IPS-18c (cell line): ENCODE results near the gene RAB27A.
A peak's percentile ranks its signal among the peaks of the same experiment; 100 is the strongest.
"Not testable (repeated sequence)": the region's sequence is repeated elsewhere in the genome, so short reads cannot be mapped to it uniquely, and the experiment has no call there.

Experiments
- H3K4me3 ChIP-seq: 2 replicates; pipeline ENCODE4 v1.7.0; 2013; ENCODE audit warnings: low read depth, mild to moderate bottlenecking, low read length, moderate library complexity; ENCODE audit not compliant: insufficient read depth
- H3K9me3 ChIP-seq: one replicate; pipeline ENCODE4 v1.6.1; 2013; ENCODE audit warnings: mild to moderate bottlenecking, low read length, moderate library complexity; ENCODE audit not compliant: control insufficient read depth, insufficient read depth

Gene RAB27A

GRCh38 chr15:55289746-55290527, at the start of gene RAB27A:
RAB27A (minus strand) TSS chr15:55289813; CDS start chr15:55234934, 54,879 bp downstream.
- H3K4me3 ChIP-seq = peak within 1 kb of the TSS; percentile 77
- H3K9me3 ChIP-seq = no peaks in the 10 kb centered on the region

- no peak overlapping the region for H3K4me3 ChIP-seq
- H3K9me3 ChIP-seq = no peaks in the 10 kb centered on the region
Measured at GRCh38 chr15:55337160-55337559, 47.5 kb upstream of the RAB27A start.

GRCh38 chr15:55334997-55335396, 45.4 kb upstream of the RAB27A start:
- Histone ChIP-seq H3K4me3 (no peak overlapping the region), H3K9me3 (no peaks in the 10 kb centered on the region)

DNA sequence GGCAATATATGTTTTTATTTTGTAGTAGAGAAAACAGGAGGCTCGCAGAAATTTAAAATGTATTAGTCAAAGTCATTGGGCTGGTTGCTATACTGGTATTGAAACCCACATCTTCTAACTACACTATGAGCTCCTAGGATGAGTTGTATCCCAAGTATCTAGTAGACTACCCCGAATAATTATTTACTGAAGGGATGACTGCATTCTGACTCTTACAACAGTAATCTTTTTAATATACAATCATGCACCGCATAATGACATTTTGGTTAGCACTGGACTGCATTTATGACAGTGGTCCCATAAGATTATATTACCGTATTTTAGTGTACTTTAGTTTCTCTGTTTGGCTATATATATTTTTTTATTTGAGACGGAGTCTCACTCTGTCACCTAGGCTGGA, 44.8 kb upstream of the RAB27A start:
- no peaks in the 10 kb centered on the region for H3K9me3 ChIP-seq
- H3K4me3 ChIP-seq = no peak overlapping the region

- Histone ChIP-seq H3K4me3 (no peak overlapping the region), H3K9me3 (no peaks in the 10 kb centered on the region)
Measured at GRCh38 chr15:55327387-55327786, 37.8 kb upstream of the RAB27A start.

DNA sequence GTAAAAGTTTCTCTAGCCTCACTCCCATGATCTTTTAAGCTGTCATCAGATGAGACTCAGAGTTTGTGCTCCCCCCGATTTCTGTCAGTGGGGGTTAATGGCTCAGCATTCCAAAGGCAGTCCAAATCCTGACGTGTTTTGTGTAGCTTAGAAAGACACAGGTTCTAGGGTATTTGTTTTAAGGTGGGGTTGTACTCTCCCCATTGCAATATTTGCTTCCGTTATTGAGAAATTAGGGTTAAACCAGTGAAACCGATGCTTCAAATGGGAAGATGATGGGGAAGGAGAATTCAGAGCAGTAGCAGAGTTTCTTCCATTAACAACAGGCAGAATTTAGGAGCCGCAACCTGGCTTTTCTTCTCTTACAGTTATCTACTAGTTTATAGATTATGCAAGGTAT, 32.9 kb upstream of the RAB27A start:
- Histone ChIP-seq H3K4me3 (no peak overlapping the region), H3K9me3 (no peaks in the 10 kb centered on the region)

GRCh38 chr15:55320963-55321362, 31.4 kb upstream of the RAB27A start:
- no peaks in the 10 kb centered on the region for H3K9me3 ChIP-seq
- no peak overlapping the region for H3K4me3 ChIP-seq

GRCh38 chr15:55320238-55320550, 30.6 kb upstream of the RAB27A start:
- Histone ChIP-seq H3K9me3 (no peaks in the 10 kb centered on the region), H3K4me3 (no peak overlapping the region)

DNA sequence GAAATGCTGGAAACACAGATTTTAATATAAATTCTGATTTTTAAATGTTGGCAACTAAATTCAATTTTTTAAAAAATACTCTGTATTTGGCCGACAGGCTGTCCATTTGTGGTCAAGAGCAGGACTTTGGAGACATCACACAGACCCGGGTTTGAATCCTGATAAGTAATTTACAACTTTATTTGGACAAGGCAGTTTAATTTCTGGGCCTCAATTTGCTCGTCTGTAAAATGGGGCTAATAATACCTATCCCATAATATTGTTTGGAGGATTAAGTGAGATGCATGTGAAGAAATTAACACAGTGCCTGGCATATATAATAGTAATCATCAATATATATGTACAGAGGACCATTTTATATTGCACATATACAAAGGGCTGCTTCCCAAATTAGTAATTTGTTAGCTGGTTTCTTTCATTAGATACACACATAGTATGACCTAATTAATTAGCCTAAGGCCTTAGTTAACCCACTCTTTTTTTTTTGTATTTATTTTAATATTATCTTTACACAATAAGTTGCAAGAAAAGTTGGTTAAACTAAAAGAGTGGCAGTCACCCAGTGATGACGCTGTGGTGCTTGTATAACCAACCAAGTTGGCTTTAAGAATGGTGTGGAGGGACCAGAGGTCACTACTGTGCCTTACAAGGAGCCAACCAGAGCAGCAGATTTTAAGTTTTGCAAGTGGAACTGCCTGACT, 30.1 kb upstream of the RAB27A start:
- H3K9me3 ChIP-seq = no peaks in the 10 kb centered on the region
- H3K4me3 ChIP-seq = peak overlapping the region; percentile 87

DNA sequence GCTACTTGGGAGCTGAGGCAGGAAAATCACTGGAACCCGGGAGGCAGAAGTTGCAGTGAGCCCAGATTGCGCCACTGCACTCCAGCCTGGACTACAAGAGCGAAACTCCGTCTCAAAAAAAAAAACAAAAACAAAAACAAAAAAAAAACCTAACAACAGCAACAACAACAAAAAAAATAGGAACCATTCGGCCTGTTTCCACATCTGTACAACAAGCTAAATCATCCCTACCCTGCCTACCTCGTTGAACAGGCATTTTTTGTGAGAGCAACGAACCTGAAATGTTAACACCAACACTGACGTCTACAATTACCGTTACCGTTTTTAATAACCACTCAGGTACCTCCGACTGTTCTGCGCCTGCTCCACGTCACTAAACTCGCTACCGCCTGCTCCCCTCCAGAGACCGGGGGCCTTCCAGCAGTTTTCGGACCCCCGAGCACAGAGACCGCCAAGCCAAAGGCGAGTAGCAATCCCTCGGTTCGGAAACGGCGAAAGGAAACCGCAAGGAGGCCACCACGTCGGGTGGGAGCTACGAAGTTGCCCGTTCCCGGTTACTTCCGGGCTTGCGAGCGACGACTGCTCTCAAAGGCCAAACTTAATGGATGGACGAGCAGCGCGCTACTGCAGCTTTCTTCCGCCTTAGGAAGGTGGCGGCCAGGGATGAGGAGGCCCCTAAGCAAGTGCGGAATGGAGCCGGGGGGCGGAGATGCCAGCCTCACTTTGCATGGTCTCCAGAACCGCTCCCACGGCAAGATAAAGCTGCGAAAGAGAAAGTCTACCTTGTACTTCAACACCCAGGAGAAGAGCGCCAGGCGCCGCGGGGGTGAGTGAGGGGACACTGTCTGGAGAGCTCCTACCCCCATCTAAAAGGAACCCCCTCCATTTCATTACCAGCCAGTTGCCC, 29.2 kb upstream of the RAB27A start, which contains the start of the genes PIGB and PIGBOS1:
Gene PIGB, plus strand, starts transcription at position 635 of the 907 bp plus-strand sequence. Its CDS starts 29 bp downstream, at position 664.
Gene PIGBOS1, minus strand, starts transcription at position 536 of the 907 bp plus-strand sequence. CDS start 1,331 bp downstream, outside the sequence.
- no peaks in the 10 kb centered on the region for H3K9me3 ChIP-seq
- peak within 1 kb of the TSS; percentile 87 for H3K4me3 ChIP-seq

DNA sequence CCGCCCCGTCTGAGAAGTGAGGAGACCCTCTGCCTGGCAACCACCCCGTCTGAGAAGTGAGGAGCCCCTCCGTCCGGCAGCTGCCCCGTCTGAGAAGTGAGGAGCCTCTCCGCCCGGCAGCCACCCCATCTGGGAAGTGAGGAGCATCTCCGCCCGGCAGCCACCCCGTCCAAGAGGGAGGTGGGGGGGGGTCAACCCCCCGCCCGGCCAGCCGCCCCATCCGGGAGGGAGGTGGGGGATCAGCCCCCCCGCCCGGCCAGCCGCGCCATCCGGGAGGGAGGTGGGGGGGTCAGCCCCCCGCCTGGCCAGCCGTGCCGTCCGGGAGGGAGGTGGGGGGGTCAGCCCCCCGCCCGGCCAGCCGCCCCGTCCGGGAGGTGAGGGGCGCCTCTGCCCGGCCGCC, 13.2 kb upstream of the RAB27A start:
- not testable (repeated sequence) for H3K9me3 ChIP-seq, H3K4me3 ChIP-seq

DNA sequence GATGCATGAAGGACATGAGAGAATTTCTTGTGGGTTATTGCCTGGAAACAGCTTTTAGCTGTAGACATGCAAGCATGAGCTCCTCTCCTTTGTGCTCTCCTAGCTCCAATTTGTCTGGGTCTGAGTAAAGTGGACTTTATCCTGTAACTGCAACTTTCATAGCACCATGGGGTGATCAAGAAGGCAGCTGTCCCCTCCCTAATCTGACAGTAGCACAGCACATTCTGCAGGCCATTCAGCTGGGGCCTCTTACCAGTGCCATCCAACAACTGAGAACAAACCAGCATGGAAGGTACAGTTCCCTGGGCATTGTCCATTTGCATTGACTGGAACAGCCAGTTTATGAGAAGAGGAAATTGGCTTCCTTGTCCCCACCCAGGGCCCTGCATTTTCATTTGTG, 7.7 kb upstream of the RAB27A start:
- H3K9me3 ChIP-seq = no peaks in the 10 kb centered on the region
- H3K4me3 ChIP-seq = no peak overlapping the region

- Histone ChIP-seq H3K4me3 (peak overlapping the region; percentile 77; the same call in 1 of the 2 replicates), H3K9me3 (no peaks in the 10 kb centered on the region)
Measured at GRCh38 chr15:55290528-55291057, 980 bp upstream of the RAB27A start.

DNA sequence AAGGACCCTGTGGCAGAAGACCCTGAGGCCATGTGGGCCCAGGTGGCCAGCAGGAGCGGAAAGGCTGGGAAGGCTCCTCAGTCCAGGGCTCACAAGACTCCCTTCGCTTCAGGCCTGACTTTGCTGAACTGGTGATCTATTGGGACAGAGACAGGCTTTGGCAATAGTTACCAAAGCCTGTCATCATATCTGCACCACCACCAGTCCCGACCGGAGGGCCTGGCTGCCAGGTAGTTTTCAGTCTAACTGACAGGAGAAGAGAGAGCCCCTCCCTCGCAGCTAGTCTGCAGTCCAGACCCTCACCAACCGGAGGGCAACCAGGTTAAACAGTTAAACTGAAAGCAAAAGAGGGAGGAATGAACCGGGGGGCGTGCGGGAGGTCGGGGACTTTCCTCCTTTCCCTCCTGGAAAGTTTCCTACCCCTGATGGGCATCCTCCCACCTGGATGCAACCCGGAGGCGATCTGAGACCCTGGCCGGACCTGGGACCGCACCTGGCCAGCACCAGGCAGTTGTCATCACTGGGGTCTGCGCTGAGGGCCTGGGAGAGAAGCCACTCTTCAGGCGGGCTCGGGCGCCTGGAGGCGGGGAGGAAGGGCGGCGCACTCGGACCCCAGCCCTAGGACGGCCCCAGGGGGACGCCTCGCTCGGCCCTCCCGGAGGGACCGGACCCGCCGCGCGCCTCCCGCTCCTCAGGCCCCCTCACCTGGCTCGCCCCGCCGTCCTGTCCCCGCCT, 435 bp downstream of the RAB27A start:
- Histone ChIP-seq H3K4me3 (peak overlapping the region; percentile 77), H3K9me3 (no peaks in the 10 kb centered on the region)

DNA sequence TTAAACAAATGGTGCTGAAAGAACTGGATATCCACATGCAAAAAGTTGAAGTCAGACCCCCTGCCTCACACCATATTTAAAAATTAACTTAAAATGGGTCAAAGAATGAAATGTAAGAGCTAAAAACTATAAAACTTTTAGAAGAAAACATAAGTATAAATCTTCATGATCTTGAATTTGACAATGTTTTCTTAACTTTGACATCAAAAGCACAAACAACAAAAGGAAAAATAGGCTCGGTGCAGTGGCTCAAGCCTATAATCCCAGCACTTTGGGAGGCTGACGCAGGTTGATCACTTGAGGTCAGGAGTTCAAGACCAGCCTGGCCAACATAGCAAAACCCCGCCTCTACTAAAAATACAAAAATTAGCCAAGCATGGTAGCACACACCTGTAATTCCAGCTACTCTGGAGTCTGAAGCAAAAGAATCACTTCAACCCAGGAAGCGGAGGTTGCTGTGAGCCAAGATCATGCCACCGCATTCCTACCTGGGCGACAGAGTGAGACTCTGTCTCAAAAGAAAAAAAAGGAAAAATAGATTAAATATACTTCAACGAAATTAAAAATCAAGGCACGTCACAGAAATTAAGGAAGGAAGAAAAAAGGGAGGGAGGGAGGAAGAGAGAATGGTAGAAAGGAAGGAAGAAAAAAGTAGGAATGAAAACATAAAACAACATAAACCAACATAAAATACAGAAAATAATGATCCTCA, 1.5 kb downstream of the RAB27A start:
- no peak overlapping the region for H3K4me3 ChIP-seq
- no peaks in the 10 kb centered on the region for H3K9me3 ChIP-seq
